ENCODE measurements around the gene ESAM.

DNA sequence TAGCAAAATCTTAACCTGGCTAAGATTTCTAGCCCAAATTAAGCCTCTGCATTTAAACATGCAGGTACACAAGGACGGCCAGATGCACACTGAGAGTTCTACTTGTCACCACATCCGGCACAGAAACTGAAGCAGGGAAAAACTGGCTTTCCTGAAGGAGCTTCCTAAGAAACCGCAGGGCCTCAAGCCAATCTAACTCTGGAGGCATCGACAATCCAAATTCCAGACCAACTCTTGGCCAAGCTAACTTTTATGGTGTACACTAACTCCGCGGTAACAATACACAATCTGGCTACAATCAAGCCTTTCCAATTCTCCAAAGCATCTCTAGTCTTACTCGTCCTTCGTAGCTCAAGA, 36.9 kb upstream of the ESAM start:
- TF ChIP-seq, protein P1, sequence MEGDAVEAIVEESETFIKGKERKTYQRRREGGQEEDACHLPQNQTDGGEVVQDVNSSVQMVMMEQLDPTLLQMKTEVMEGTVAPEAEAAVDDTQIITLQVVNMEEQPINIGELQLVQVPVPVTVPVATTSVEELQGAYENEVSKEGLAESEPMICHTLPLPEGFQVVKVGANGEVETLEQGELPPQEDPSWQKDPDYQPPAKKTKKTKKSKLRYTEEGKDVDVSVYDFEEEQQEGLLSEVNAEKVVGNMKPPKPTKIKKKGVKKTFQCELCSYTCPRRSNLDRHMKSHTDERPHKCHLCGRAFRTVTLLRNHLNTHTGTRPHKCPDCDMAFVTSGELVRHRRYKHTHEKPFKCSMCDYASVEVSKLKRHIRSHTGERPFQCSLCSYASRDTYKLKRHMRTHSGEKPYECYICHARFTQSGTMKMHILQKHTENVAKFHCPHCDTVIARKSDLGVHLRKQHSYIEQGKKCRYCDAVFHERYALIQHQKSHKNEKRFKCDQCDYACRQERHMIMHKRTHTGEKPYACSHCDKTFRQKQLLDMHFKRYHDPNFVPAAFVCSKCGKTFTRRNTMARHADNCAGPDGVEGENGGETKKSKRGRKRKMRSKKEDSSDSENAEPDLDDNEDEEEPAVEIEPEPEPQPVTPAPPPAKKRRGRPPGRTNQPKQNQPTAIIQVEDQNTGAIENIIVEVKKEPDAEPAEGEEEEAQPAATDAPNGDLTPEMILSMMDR (IDR thresholded peaks at IDR 0.05; ENCODE audit: low read depth, low read length) = no peak
- no peak for TF ChIP-seq POLR2A (IDR thresholded peaks at IDR 0.05; ENCODE audit: extremely low read depth, insufficient read length)
- TF ChIP-seq, protein P2, sequence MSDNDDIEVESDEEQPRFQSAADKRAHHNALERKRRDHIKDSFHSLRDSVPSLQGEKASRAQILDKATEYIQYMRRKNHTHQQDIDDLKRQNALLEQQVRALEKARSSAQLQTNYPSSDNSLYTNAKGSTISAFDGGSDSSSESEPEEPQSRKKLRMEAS (IDR thresholded peaks at IDR 0.05; ENCODE audit: low read depth, low read length) = no peak
